ENCODE results near the gene SLC38A2.
"Not testable (repeated sequence)": the region's sequence is repeated elsewhere in the genome, so short reads cannot be mapped to it uniquely, and the experiment has no call there.

Gene SLC38A2

GRCh38 chr12:46356655-46357437 lies 15.7 kb downstream of the SLC38A2 start:
- H3K4me1 ChIP-seq (ENCODE audit: insufficient read depth, low read length), result no peaks in the 10 kb centered on the region
- no peak overlapping the region for H3K9ac ChIP-seq (ENCODE audit: low read depth, low read length)
- peaks cover 17% of the 10 kb centered on the region for H3K36me3 ChIP-seq (ENCODE audit: insufficient read depth, low read length)
- H3K9me3 ChIP-seq (ENCODE audit: control insufficient read depth, insufficient read depth, low read length), result no peaks in the 10 kb centered on the region

- Histone ChIP-seq H3K36me3 (ENCODE audit: insufficient read depth, low read length) (peaks cover 6% of the 10 kb centered on the region; the same call in 1 of the 2 replicates), H3K9ac (ENCODE audit: low read depth, low read length) (no peak overlapping the region), H3K4me1 (ENCODE audit: insufficient read depth, low read length) (no peaks in the 10 kb centered on the region), H3K9me3 (ENCODE audit: control insufficient read depth, insufficient read depth, low read length) (no peaks in the 10 kb centered on the region)
Measured at GRCh38 chr12:46354802-46355199, 17.8 kb downstream of the SLC38A2 start.

- H3K36me3 ChIP-seq (ENCODE audit: insufficient read depth, low read length), result peaks cover 1% of the 10 kb centered on the region; the same call in 1 of the 2 replicates
- no peaks in the 10 kb centered on the region for H3K9me3 ChIP-seq (ENCODE audit: control insufficient read depth, insufficient read depth, low read length)
- no peak overlapping the region for H3K9ac ChIP-seq (ENCODE audit: low read depth, low read length)
- no peaks in the 10 kb centered on the region for H3K4me1 ChIP-seq (ENCODE audit: insufficient read depth, low read length)
Measured at GRCh38 chr12:46354111-46354801, 18.3 kb downstream of the SLC38A2 start.

- H3K36me3 ChIP-seq (ENCODE audit: insufficient read depth, low read length), result no peaks in the 10 kb centered on the region
- H3K4me1 ChIP-seq (ENCODE audit: insufficient read depth, low read length), result no peaks in the 10 kb centered on the region
- no peak overlapping the region for H3K9ac ChIP-seq (ENCODE audit: low read depth, low read length)
- H3K9me3 ChIP-seq (ENCODE audit: control insufficient read depth, insufficient read depth, low read length), result no peaks in the 10 kb centered on the region
Measured at GRCh38 chr12:46351886-46352650, 20.5 kb downstream of the SLC38A2 start.

- Histone ChIP-seq H3K36me3 (ENCODE audit: insufficient read depth, low read length) (no peaks in the 10 kb centered on the region), H3K9ac (ENCODE audit: low read depth, low read length) (no peak overlapping the region), H3K9me3 (ENCODE audit: control insufficient read depth, insufficient read depth, low read length) (no peaks in the 10 kb centered on the region), H3K4me1 (ENCODE audit: insufficient read depth, low read length) (no peaks in the 10 kb centered on the region)
Measured at GRCh38 chr12:46351138-46351537, 21.4 kb downstream of the SLC38A2 start.

- H3K36me3 ChIP-seq (ENCODE audit: insufficient read depth, low read length), result no peaks in the 10 kb centered on the region
- H3K9me3 ChIP-seq (ENCODE audit: control insufficient read depth, insufficient read depth, low read length), result no peaks in the 10 kb centered on the region
- H3K9ac ChIP-seq (ENCODE audit: low read depth, low read length), result no peak overlapping the region
- no peaks in the 10 kb centered on the region for H3K4me1 ChIP-seq (ENCODE audit: insufficient read depth, low read length)
Measured at GRCh38 chr12:46349253-46349652, 23.3 kb downstream of the SLC38A2 start.

GRCh38 chr12:46343118-46343852 lies 29.3 kb downstream of the SLC38A2 start:
- H3K9me3 ChIP-seq (ENCODE audit: control insufficient read depth, insufficient read depth, low read length), result no peaks in the 10 kb centered on the region
- H3K9ac ChIP-seq (ENCODE audit: low read depth, low read length), result no peak overlapping the region
- no peaks in the 10 kb centered on the region for H3K36me3 ChIP-seq (ENCODE audit: insufficient read depth, low read length)
- H3K4me1 ChIP-seq (ENCODE audit: insufficient read depth, low read length), result peaks cover 4% of the 10 kb centered on the region; the same call in 1 of the 2 replicates

- Histone ChIP-seq H3K4me1 (ENCODE audit: insufficient read depth, low read length) (peaks cover 4% of the 10 kb centered on the region; the same call in 1 of the 2 replicates), H3K9me3 (ENCODE audit: control insufficient read depth, insufficient read depth, low read length) (no peaks in the 10 kb centered on the region), H3K9ac (ENCODE audit: low read depth, low read length) (no peak overlapping the region), H3K36me3 (ENCODE audit: insufficient read depth, low read length) (no peaks in the 10 kb centered on the region)
Measured at GRCh38 chr12:46342562-46343033, 30.0 kb downstream of the SLC38A2 start.

- H3K36me3 ChIP-seq (ENCODE audit: insufficient read depth, low read length), result no peaks in the 10 kb centered on the region
- H3K4me1 ChIP-seq (ENCODE audit: insufficient read depth, low read length), result peaks cover 4% of the 10 kb centered on the region; the same call in 1 of the 2 replicates
- no peak overlapping the region for H3K9ac ChIP-seq (ENCODE audit: low read depth, low read length)
- no peaks in the 10 kb centered on the region for H3K9me3 ChIP-seq (ENCODE audit: control insufficient read depth, insufficient read depth, low read length)
Measured at GRCh38 chr12:46339051-46339450, 33.5 kb downstream of the SLC38A2 start.

GRCh38 chr12:46332260-46332659 lies 40.3 kb downstream of the SLC38A2 start:
- H3K36me3 ChIP-seq (ENCODE audit: insufficient read depth, low read length), result no peaks in the 10 kb centered on the region
- H3K9me3 ChIP-seq (ENCODE audit: control insufficient read depth, insufficient read depth, low read length), result no peaks in the 10 kb centered on the region; the same call in 1 of the 2 replicates
- H3K9ac ChIP-seq (ENCODE audit: low read depth, low read length), result no peak overlapping the region
- H3K4me1 ChIP-seq (ENCODE audit: insufficient read depth, low read length), result no peaks in the 10 kb centered on the region

- H3K9ac ChIP-seq (ENCODE audit: low read depth, low read length); H3K36me3 ChIP-seq (ENCODE audit: insufficient read depth, low read length); H3K4me1 ChIP-seq (ENCODE audit: insufficient read depth, low read length): not testable (repeated sequence)
- peaks cover 15% of the 10 kb centered on the region for H3K9me3 ChIP-seq (ENCODE audit: control insufficient read depth, insufficient read depth, low read length)
Measured at GRCh38 chr12:46325075-46325474, 47.5 kb downstream of the SLC38A2 start.

- H3K36me3 ChIP-seq (ENCODE audit: insufficient read depth, low read length), result no peaks in the 10 kb centered on the region
- peaks cover 10% of the 10 kb centered on the region for H3K4me1 ChIP-seq (ENCODE audit: insufficient read depth, low read length)
- H3K9me3 ChIP-seq (ENCODE audit: control insufficient read depth, insufficient read depth, low read length), result peaks cover 12% of the 10 kb centered on the region
- H3K9ac ChIP-seq (ENCODE audit: low read depth, low read length), result no peak overlapping the region
Measured at GRCh38 chr12:46320731-46321130, 51.8 kb downstream of the SLC38A2 start.

GRCh38 chr12:46318037-46318436 lies 54.5 kb downstream of the SLC38A2 start:
- Histone ChIP-seq H3K4me1 (ENCODE audit: insufficient read depth, low read length) (peaks cover 10% of the 10 kb centered on the region), H3K36me3 (ENCODE audit: insufficient read depth, low read length) (no peaks in the 10 kb centered on the region), H3K9me3 (ENCODE audit: control insufficient read depth, insufficient read depth, low read length) (peaks cover 9% of the 10 kb centered on the region), H3K9ac (ENCODE audit: low read depth, low read length) (no peak overlapping the region)
